Prostate gland (tissue), 2 donors: Measurements from ENCODE around the gene NRXN3. TPM values are rescaled to one million over a fixed set of nuclear protein-coding genes. Genes with fewer than 3 reads are reported as not detected.

Source experiments
- DNase-seq: peaks from one replicate; pipeline ENCODE4 v3.0.0-alpha.2; 2019; ENCODE audit warnings: low spot score
- H3K27ac ChIP-seq, 2 donors: fragments of 200-600 bp; sonication (generic); 2 replicates each; pipeline ENCODE4 v1.5.1; 2017 to 2019
- H3K27me3 ChIP-seq: fragments of 200-600 bp; sonication (generic); replicated peaks from 2 replicates; pipeline ENCODE4 v1.5.1; 2019; ENCODE audit not compliant: insufficient read depth
- H3K36me3 ChIP-seq, 2 donors: fragments of 200-600 bp; sonication (generic); 1 replicate in 1 of 2; 2 replicates in 1 of 2; pipeline versions ENCODE4 v1.5.1 to v1.8.1; 2017 to 2019
- H3K4me1 ChIP-seq: fragments of 200-600 bp; sonication (generic); replicated peaks from 2 replicates; pipeline ENCODE4 v1.5.1; 2019
- H3K4me3 ChIP-seq, 2 donors: fragments of 200-600 bp; sonication (generic); 2 replicates each; pipeline ENCODE4 v1.5.1; 2017 to 2019
- H3K9me3 ChIP-seq: fragments of 200-600 bp; sonication (generic); 2 replicates; pipeline ENCODE4 v1.5.1; 2017
- CTCF ChIP-seq, 4 experiments: fragments of 200-600 bp in 2 of 4; fragments of 450-650 bp in 2 of 4; sonication (generic) in 2 of 4; IDR thresholded peaks; 1 replicate in 3 of 4; 2 replicates in 1 of 4; pipeline ENCODE4 v1.5.1; 2016 to 2019; ENCODE audit warnings: antibody characterized with exemption in 4 of 4, mild to moderate bottlenecking in 2 of 4, moderate library complexity in 2 of 4
- POLR2A ChIP-seq: fragments of 450-650 bp; IDR thresholded peaks from one replicate; pipeline ENCODE4 v1.6.1; 2016; ENCODE audit warnings: antibody characterized with exemption, mild to moderate bottlenecking
- POLR2AphosphoS5 ChIP-seq: sonication (generic); formaldehyde crosslinking; IDR thresholded peaks from one replicate; pipeline ENCODE4 v1.6.1; 2017; ENCODE audit warnings: antibody characterized with exemption
- WGBS: methylation state at CpG from one replicate; pipeline ENCODE4 v1.1.5; 2018; 5-methylcytosine and 5-hydroxymethylcytosine counted together
- intact Hi-C: fragments of 100-400 bp; cut with DNase I; formaldehyde crosslinking; loops from one replicate; pipeline ENCODE4 v1.14.2; 2022
- total RNA-seq, 2 donors: library from RNA; depleted of rRNA; stranded (reverse); fragments of >200 nt; gene quantifications; one replicate each; pipeline ENCODE4 v1.1.0, GENCODE V29; 2016

Gene NRXN3
- total RNA-seq, 2 donors from 2014 or later: 6.6 to 8.2 TPM

- intact Hi-C loops: no loop called here
- 52% methylated on average over 6 of the region's 6 CpGs for WGBS
- Histone ChIP-seq H3K4me3 (no peak overlapping the region), H3K27me3 (no peaks in the 10 kb centered on the region), H3K9me3 (no peaks in the 10 kb centered on the region), H3K36me3 (no peaks in the 10 kb centered on the region), H3K4me1 (no peaks in the 10 kb centered on the region), H3K27ac (no peak overlapping the region)
- DNase-seq: no peak
- TF ChIP-seq POLR2A (no peak), CTCF (IDR thresholded peaks at IDR 0.05) (no peak), POLR2AphosphoS5 (no peak)
These were observed 1534.1 kb downstream of the NRXN3 start for GRCh38 chr14:79704041-79704807.

GRCh38 chr14:79705126-79705894 lies 1535.1 kb downstream of the NRXN3 start:
- Histone ChIP-seq H3K36me3 (no peaks in the 10 kb centered on the region), H3K4me1 (no peaks in the 10 kb centered on the region), H3K27ac (no peak overlapping the region), H3K27me3 (no peaks in the 10 kb centered on the region), H3K4me3 (no peak overlapping the region), H3K9me3 (no peaks in the 10 kb centered on the region)
- intact Hi-C loops: no loop called here
- WGBS: 87% methylated on average over 11 of the region's 11 CpGs
- TF ChIP-seq POLR2A (no peak), CTCF (IDR thresholded peaks at IDR 0.05) (no peak), POLR2AphosphoS5 (no peak)
- DNase-seq: no peak

- no peak for DNase-seq
- no peaks in the 10 kb centered on the region for H3K9me3 ChIP-seq
- no peak overlapping the region for H3K4me3 ChIP-seq
- H3K36me3 ChIP-seq: no peaks in the 10 kb centered on the region
- TF ChIP-seq POLR2A: no peak
- TF ChIP-seq POLR2AphosphoS5: no peak
- no peak for TF ChIP-seq CTCF (IDR thresholded peaks at IDR 0.05)
- H3K4me1 ChIP-seq: no peaks in the 10 kb centered on the region
- H3K27ac ChIP-seq: no peak overlapping the region
- 14% methylated on average over 2 of the region's 2 CpGs for WGBS
- no peaks in the 10 kb centered on the region for H3K27me3 ChIP-seq
- intact Hi-C loops: no loop called here
These were observed 1536.2 kb downstream of the NRXN3 start for GRCh38 chr14:79706382-79706781.

GRCh38 chr14:79708426-79709388 lies 1538.5 kb downstream of the NRXN3 start:
- Histone ChIP-seq H3K36me3 (no peaks in the 10 kb centered on the region), H3K4me1 (no peaks in the 10 kb centered on the region), H3K4me3 (no peak overlapping the region), H3K27me3 (no peaks in the 10 kb centered on the region), H3K9me3 (no peaks in the 10 kb centered on the region), H3K27ac (no peak overlapping the region)
- TF ChIP-seq POLR2AphosphoS5 (no peak), POLR2A (no peak), CTCF (IDR thresholded peaks at IDR 0.05) (no peak)
- DNase-seq: no peak
- intact Hi-C loops: no loop called here
- WGBS: 59% methylated on average over 9 of the region's 9 CpGs
